Esophagus muscularis mucosa (tissue), 4 donors: Measurements from ENCODE around the gene BDKRB2. TPM values are rescaled to one million over a fixed set of nuclear protein-coding genes. Genes with fewer than 3 reads are reported as not detected.

Experiments
- DNase-seq: peaks from one replicate; pipeline ENCODE4 v3.0.0-alpha.2; 2017; ENCODE audit errors: extremely low spot score
- H3K27ac ChIP-seq, 4 donors: fragments of 200-600 bp; sonication (generic); replicated peaks in 1 of 4; 1 replicate in 3 of 4; 2 replicates in 1 of 4; pipeline ENCODE4 v1.5.1; 2016 to 2019; ENCODE audit warnings: mild to moderate bottlenecking in 1 of 4
- H3K27me3 ChIP-seq, 4 donors: fragments of 200-600 bp; sonication (generic); one replicate each; pipeline versions ENCODE4 v1.5.1 to v1.6.0; 2016 to 2019
- H3K36me3 ChIP-seq, 4 donors: fragments of 200-600 bp; sonication (generic); one replicate each; pipeline ENCODE4 v1.5.1; 2016 to 2019
- H3K4me1 ChIP-seq, 4 donors: fragments of 200-600 bp; sonication (generic); one replicate each; pipeline ENCODE4 v1.5.1; 2016 to 2019
- H3K4me3 ChIP-seq, 4 donors: fragments of 200-600 bp; sonication (generic); 1 replicate in 2 of 4; 2 replicates in 2 of 4; pipeline ENCODE4 v1.5.1; 2016 to 2019; ENCODE audit warnings: mild to moderate bottlenecking in 4 of 4, moderate library complexity in 1 of 4
- H3K9me3 ChIP-seq, 4 donors: fragments of 200-600 bp; sonication (generic); 1 replicate in 3 of 4; 2 replicates in 1 of 4; pipeline ENCODE4 v1.5.1; 2016 to 2019
- EP300 ChIP-seq: sonication (generic); formaldehyde crosslinking; IDR thresholded peaks from one replicate; pipeline ENCODE4 v1.6.1; 2017; ENCODE audit warnings: antibody characterized with exemption
- POLR2A ChIP-seq: fragments of 450-650 bp; IDR thresholded peaks from one replicate; pipeline ENCODE4 v1.6.1; 2017; ENCODE audit warnings: antibody characterized with exemption, moderate library complexity, mild to moderate bottlenecking, low read depth
- POLR2AphosphoS5 ChIP-seq, 2 donors: sonication (generic); formaldehyde crosslinking; IDR thresholded peaks; one replicate each; pipeline ENCODE4 v1.6.1; 2017; ENCODE audit warnings: antibody characterized with exemption in 2 of 2
- WGBS: methylation state at CpG from one replicate; pipeline ENCODE4 v1.1.5; 2018; 5-methylcytosine and 5-hydroxymethylcytosine counted together
- intact Hi-C: fragments of 100-400 bp; cut with DNase I; formaldehyde crosslinking; loops from one replicate; pipeline ENCODE4 v1.15.1; 2023
- total RNA-seq, 4 donors: library from RNA; depleted of rRNA; stranded (reverse); fragments of >200 nt; gene quantifications; one replicate each; pipeline versions ENCODE4 v1.1.0 to v1.2.1, GENCODE V29; 2016
- TF ChIP-seq, protein P1 (sequence below), 3 experiments: fragments of 200-600 bp in 2 of 3; fragments of 450-650 bp in 1 of 3; sonication (generic) in 2 of 3; IDR thresholded peaks; one replicate each; pipeline ENCODE4 v1.5.1; 2017 to 2019; ENCODE audit warnings: antibody characterized with exemption in 3 of 3, mild to moderate bottlenecking in 2 of 3, moderate library complexity in 1 of 3

BDKRB2 gene
- total RNA-seq, 4 donors from 2014 or later = 5.8 to 16.1 (median 10.0) TPM

DNA sequence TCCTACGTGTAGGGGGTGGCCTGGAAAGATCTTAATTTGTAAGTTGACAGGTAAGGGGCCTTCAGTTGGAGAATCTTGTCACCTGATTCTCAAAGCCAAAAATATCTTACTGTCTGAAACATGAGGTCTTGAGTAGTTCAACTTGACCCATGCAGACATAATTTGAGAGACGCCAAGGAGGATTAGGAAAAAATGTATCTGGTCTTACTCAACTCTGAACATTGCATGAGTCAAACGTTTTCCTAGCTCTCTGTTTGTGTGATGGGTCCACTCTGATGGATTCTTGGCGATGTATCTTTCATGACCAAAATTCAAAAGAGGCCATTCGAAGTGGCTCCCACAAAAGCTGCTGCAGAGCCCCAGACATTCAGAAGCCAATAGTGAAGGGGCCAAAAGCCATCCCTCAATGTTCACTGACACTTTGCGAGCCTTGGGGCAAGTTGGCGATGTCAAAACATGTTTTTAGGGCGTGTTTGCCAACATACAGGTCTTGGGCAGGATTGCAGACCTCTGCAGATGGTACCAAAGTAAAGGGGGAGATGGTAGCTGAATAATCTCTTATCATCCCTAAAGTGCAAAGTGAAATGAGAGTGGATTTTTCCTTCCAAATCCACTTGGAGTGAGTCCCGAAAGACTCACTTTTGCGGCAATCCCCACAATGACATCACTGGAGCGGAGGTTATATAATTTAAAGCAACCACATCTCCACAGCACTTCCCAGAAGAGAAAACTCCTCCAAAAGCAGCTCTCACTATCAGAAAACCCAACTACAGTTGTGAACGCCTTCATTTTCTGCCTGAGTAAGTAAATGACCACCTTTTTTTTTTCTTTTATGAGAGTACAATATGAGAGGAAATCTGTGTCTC is 51.1 kb downstream of the BDKRB2 start, which contains the start of gene BDKRB1:
BDKRB1 (plus strand) TSS at position 710 of the 866 bp plus-strand sequence. CDS start 7,473 bp downstream, outside the sequence.
- H3K27me3 ChIP-seq = no peaks in the 10 kb centered on the region
- no peaks in the 10 kb centered on the region for H3K36me3 ChIP-seq
- intact Hi-C loops = no loop called here
- WGBS = 23% methylated on average over 12 of the region's 12 CpGs
- H3K4me1 ChIP-seq = peaks cover 3 to 56% (median 49%) of the 10 kb centered on the region in 4 donors
- H3K4me3 ChIP-seq = peak within 1 kb of the TSS in 1 of 4 donors; percentile 4
- TF ChIP-seq, protein P1, sequence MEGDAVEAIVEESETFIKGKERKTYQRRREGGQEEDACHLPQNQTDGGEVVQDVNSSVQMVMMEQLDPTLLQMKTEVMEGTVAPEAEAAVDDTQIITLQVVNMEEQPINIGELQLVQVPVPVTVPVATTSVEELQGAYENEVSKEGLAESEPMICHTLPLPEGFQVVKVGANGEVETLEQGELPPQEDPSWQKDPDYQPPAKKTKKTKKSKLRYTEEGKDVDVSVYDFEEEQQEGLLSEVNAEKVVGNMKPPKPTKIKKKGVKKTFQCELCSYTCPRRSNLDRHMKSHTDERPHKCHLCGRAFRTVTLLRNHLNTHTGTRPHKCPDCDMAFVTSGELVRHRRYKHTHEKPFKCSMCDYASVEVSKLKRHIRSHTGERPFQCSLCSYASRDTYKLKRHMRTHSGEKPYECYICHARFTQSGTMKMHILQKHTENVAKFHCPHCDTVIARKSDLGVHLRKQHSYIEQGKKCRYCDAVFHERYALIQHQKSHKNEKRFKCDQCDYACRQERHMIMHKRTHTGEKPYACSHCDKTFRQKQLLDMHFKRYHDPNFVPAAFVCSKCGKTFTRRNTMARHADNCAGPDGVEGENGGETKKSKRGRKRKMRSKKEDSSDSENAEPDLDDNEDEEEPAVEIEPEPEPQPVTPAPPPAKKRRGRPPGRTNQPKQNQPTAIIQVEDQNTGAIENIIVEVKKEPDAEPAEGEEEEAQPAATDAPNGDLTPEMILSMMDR (IDR thresholded peaks at IDR 0.05) = no peak
- TF ChIP-seq POLR2A (no peak), EP300 (peak; percentile 42), POLR2AphosphoS5 (IDR thresholded peaks at IDR 0.05) (peak; percentile 72 to 90)
- DNase-seq = no peak
- no peaks in the 10 kb centered on the region for H3K9me3 ChIP-seq
- H3K27ac ChIP-seq = peak within 1 kb of the TSS; percentile 82 to 88 (median 86)

DNA sequence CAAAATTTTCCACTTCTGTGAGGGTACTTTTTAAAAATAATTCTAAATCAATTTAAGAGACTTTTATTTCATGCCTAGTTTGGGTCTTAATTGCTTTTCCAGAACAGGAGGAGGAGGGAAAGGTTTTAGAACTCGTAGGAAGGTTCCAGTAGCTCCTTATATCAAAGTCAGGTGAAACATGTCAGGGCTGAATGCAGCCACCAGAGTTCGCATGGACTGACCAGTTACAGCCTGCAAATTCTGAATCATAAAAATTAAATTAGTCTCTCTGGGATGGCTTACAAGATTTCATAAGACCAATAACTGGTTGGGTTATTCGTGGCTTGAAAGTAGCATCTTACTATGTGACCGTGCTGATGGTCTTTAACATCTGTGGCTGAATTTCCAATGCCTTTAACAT is 51.8 kb downstream of the BDKRB2 start:
- TF ChIP-seq, protein P1 (IDR thresholded peaks at IDR 0.05) = peak in 1 of 3 experiments; percentile 34
- TF ChIP-seq EP300 = no peak
- TF ChIP-seq POLR2AphosphoS5 (IDR thresholded peaks at IDR 0.05) = peak; percentile 25 to 47
- TF ChIP-seq POLR2A = no peak
- Histone ChIP-seq H3K4me3 (no peak overlapping the region), H3K27me3 (no peaks in the 10 kb centered on the region), H3K36me3 (no peaks in the 10 kb centered on the region), H3K4me1 (peaks cover 3 to 61% (median 51%) of the 10 kb centered on the region in 4 donors), H3K9me3 (no peaks in the 10 kb centered on the region), H3K27ac (peak overlapping the region; percentile 82 to 88 (median 86))
- DNase-seq = no peak
- intact Hi-C loops = no loop called here
- 35% methylated on average over 4 of the region's 4 CpGs for WGBS

DNA sequence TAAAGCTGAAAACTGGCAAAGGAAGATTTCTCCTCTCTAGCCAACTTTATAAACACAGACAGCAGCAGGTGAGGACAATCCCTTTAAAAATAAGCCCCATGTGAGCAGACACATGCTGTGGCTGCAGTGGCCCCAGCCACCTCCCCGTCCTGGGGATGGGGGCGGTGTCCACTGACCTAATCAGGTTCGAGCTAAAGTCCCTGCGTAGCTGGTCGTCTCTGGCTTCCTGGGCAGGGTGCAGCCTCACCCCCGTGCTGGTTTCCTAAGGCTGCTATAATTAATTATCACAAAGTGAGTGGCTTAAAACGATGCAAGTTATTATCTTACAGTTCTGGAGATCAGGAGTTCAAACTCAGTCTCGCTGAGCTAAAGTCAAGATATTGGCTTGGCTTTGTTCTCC is 52.4 kb downstream of the BDKRB2 start:
- intact Hi-C loops = no loop called here
- no peaks in the 10 kb centered on the region for H3K27me3 ChIP-seq
- no peak for DNase-seq
- TF ChIP-seq EP300 = no peak
- peak overlapping the region; percentile 82 to 88 (median 86) for H3K27ac ChIP-seq
- 62% methylated on average over 8 of the region's 8 CpGs for WGBS
- H3K9me3 ChIP-seq = no peaks in the 10 kb centered on the region
- H3K36me3 ChIP-seq = no peaks in the 10 kb centered on the region
- peaks cover 3 to 66% (median 56%) of the 10 kb centered on the region in 4 donors for H3K4me1 ChIP-seq
- H3K4me3 ChIP-seq = no peak overlapping the region

DNA sequence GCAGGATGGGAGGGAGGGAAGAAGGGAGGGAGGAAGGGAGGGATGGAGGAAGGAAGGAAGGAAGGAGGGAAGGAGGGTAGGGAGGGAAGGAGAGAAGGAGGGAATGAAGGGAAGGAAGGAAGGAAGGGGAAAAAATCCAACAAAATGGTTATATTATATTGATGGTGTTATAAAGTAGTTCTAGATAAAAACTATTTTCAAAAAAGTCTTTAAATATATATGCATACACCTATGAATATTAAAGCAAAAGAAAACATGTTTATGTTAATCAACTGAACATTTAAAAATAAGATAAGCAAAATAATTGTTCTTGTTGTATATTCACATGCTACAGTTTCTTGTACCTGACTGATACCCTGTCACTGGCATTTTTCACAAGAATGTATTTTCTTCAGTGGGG is 53.3 kb downstream of the BDKRB2 start:
- no peak for TF ChIP-seq EP300
- no peak for TF ChIP-seq POLR2AphosphoS5 (IDR thresholded peaks at IDR 0.05)
- TF ChIP-seq, protein P1 (IDR thresholded peaks at IDR 0.05) = no peak
- no peak for TF ChIP-seq POLR2A
- Histone ChIP-seq H3K4me1 (peaks cover 3 to 61% (median 49%) of the 10 kb centered on the region in 4 donors), H3K27ac (peak overlapping the region in 2 of 4 donors; percentile 82 to 88), H3K36me3 (no peaks in the 10 kb centered on the region), H3K4me3 (no peak overlapping the region), H3K27me3 (no peaks in the 10 kb centered on the region), H3K9me3 (no peaks in the 10 kb centered on the region)
- intact Hi-C loops = no loop called here
- DNase-seq = no peak

DNA sequence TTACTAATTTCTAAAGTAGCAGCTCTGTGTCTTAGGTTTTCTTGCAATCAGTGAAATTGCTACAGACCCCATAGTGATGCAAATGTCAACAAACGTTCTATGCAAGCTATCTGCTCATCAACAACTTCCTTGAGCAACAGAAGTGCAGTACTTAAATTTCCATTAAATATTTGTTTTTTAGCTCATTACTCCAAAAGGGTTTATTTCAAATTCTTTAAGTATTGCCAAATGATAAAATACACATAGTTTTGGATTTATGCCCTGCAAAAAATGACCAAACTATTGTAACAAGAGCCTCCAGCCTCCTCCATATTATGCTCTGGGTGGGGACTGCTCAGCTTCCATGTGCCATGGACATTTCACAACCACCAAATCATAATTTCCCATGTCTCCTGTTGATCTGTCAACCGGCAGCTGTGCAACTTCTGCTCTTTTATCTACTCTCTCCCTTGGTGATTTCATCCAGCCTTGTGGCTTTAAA is 55.7 kb downstream of the BDKRB2 start:
- peaks cover 3 to 42% (median 26%) of the 10 kb centered on the region in 4 donors for H3K4me1 ChIP-seq
- no peaks in the 10 kb centered on the region for H3K36me3 ChIP-seq
- no peak overlapping the region for H3K27ac ChIP-seq
- no peaks in the 10 kb centered on the region for H3K27me3 ChIP-seq
- DNase-seq = no peak
- no peaks in the 10 kb centered on the region for H3K9me3 ChIP-seq
- intact Hi-C loops = no loop called here
- no peak overlapping the region for H3K4me3 ChIP-seq
- WGBS = 72% methylated on average over 2 of the region's 2 CpGs
- TF ChIP-seq, protein P1 (IDR thresholded peaks at IDR 0.05) = no peak
- peak in 1 of 2 donors; percentile 34 for TF ChIP-seq POLR2AphosphoS5 (IDR thresholded peaks at IDR 0.05)
